H1 (cell line): ENCODE measurements around the gene ITGB7. TPM values are rescaled to one million over a fixed set of nuclear protein-coding genes. Genes with fewer than 3 reads are reported as not detected.
A peak's percentile ranks its signal among the peaks of the same experiment; 100 is the strongest.

Experiments
- ASH2L ChIP-seq: fragments of 200-600, 300-600 bp; sonication (generic); IDR thresholded peaks from one replicate; pipeline ENCODE4 v1.7.1; 2017; ENCODE audit warnings: low read length
- CTBP2 ChIP-seq: IDR thresholded peaks from 2 replicates; pipeline ENCODE4 v1.7.0; 2011; ENCODE audit warnings: borderline replicate concordance, mild to moderate bottlenecking, moderate library complexity, mixed read lengths, low read length; ENCODE audit not compliant: insufficient read depth, insufficient read length
- JUN ChIP-seq: IDR thresholded peaks from 2 replicates; pipeline ENCODE4 v1.6.1; 2011; ENCODE audit warnings: low read depth, mild to moderate bottlenecking, improper control_type of control experiment, low read length
- KDM4A ChIP-seq: IDR thresholded peaks from one replicate; pipeline ENCODE4 v1.7.1; 2012; ENCODE audit warnings: low read depth, mild to moderate bottlenecking, moderate library complexity, low read length, inconsistent platforms; ENCODE audit not compliant: severe bottlenecking
- RBBP5 ChIP-seq: IDR thresholded peaks from 2 replicates; pipeline ENCODE4 v1.7.1; 2012; ENCODE audit warnings: low read depth, mild to moderate bottlenecking, inconsistent platforms, low read length, moderate library complexity, borderline replicate concordance
- TAF7 ChIP-seq: optimal IDR thresholded peaks from 2 replicates; pipeline ENCODE3; 2011; ENCODE audit warnings: low read depth, mild to moderate bottlenecking, inconsistent platforms, low read length, moderate library complexity, borderline replicate concordance
- YY1 ChIP-seq: IDR thresholded peaks from 2 replicates; pipeline ENCODE4 v1.6.1; 2011; ENCODE audit warnings: low read depth, mild to moderate bottlenecking, low read length
- ZNF274 ChIP-seq: IDR thresholded peaks from 2 replicates; pipeline ENCODE4 v1.7.0; 2012; ENCODE audit warnings: low read length, borderline replicate concordance; ENCODE audit errors: extremely low read depth
- polyA plus RNA-seq, 7 experiments: library from polyadenylated mRNA; depleted of rRNA in 3 of 7; stranded (reverse) in 5 of 7; unstranded in 2 of 7; fragments of >200 nt in 5 of 7; fragments of 200-250 nt in 2 of 7; gene quantifications; 1 replicate in 5 of 7; 2 replicates in 1 of 7; 4 replicates in 1 of 7; pipeline versions ENCODE4 v1.2.1 to v1.2.3, GENCODE V29; 2011 to 2013; ENCODE audit warnings: missing spikeins in 2 of 7, mixed read lengths in 2 of 7
- total RNA-seq: library from RNA; stranded (reverse); fragmentation: NEBNext Ultra II Directional; extraction: Animal tissue kit (Norgen Biotek cat#: 25700); gene quantifications from 2 replicates; pipeline ENCODE4 v1.2.1, GENCODE V29; 2021

ITGB7 gene
- total and polyA plus RNA-seq, 2 of the 8 experiments (the other 6 are each of a cell fraction or from before 2014, with no cell fraction given): 0.35 to 0.54 TPM

- no peak for TF ChIP-seq CTBP2
- TF ChIP-seq KDM4A: peak; percentile 45
- peak; percentile 69 for TF ChIP-seq ASH2L
- TF ChIP-seq ZNF274: no peak
- TF ChIP-seq JUN: no peak
- no peak for TF ChIP-seq TAF7
- no peak for TF ChIP-seq YY1
- TF ChIP-seq RBBP5: 0 out of 2 replicates have a peak, but pooled peaks have one; percentile 26
These were observed 25.0 kb upstream of the ITGB7 start, which contains the start of gene RARG (continued) for GRCh38 chr12:53231921-53232645.
